A673 (cell line): ENCODE measurements around the gene LGI1. TPM values are rescaled to one million over a fixed set of nuclear protein-coding genes. Genes with fewer than 3 reads are reported as not detected.

Experiments used
- BruUV-seq: library from RNA; stranded (reverse); fragments of 400-500 nt; replicated peaks from 2 replicates; lab custom pipeline; 2021; lab: Mats Ljungman, UMichigan
- CTCF ChIA-PET: fragments of 300-600 bp; sonication (Branson Sonifier 250); formaldehyde crosslinking; loops from one replicate; lab custom pipeline; 2022; ENCODE audit warnings: antibody characterized with exemption; lab: Charles Lee
- POLR2A ChIA-PET: fragments of 300-600 bp; sonication (Branson Sonifier 250); formaldehyde crosslinking; loops from one replicate; lab custom pipeline; 2022; ENCODE audit warnings: antibody characterized with exemption; ENCODE audit not compliant: low non-redundant PET; lab: Charles Lee
- DNase-seq: peaks from one replicate; pipeline ENCODE4 v3.0.0-alpha.2; 2015; ENCODE audit warnings: low spot score
- H3K27ac ChIP-seq: fragments of 200-600 bp; sonication (generic); 2 replicates; pipeline ENCODE4 v1.5.1; 2016; ENCODE audit warnings: mixed run types, low read depth, mild to moderate bottlenecking, mixed read lengths, antibody characterized with exemption, low read length; ENCODE audit not compliant: poor library complexity, severe bottlenecking
- H3K27me3 ChIP-seq: fragments of 200-600 bp; sonication (generic); replicated peaks from 2 replicates; pipeline ENCODE4 v1.6.1; 2017; ENCODE audit warnings: mixed run types, low read depth, mild to moderate bottlenecking, mixed read lengths, antibody characterized with exemption, low read length; ENCODE audit not compliant: insufficient read depth, poor library complexity
- H3K36me3 ChIP-seq: fragments of 200-600 bp; sonication (generic); 2 replicates; pipeline ENCODE4 v1.6.1; 2016; ENCODE audit warnings: mixed run types, mild to moderate bottlenecking, mixed read lengths, antibody characterized with exemption, low read length; ENCODE audit not compliant: insufficient read depth, poor library complexity, severe bottlenecking
- H3K4me1 ChIP-seq: fragments of 200-600 bp; sonication (generic); 2 replicates; pipeline ENCODE4 v1.6.1; 2017; ENCODE audit warnings: mixed run types, mild to moderate bottlenecking, mixed read lengths, antibody characterized with exemption, low read length; ENCODE audit not compliant: insufficient read depth, poor library complexity, severe bottlenecking
- H3K4me3 ChIP-seq: fragments of 200-600 bp; sonication (generic); 2 replicates; pipeline ENCODE4 v1.5.1; 2016; ENCODE audit warnings: low read depth, mixed run types, mild to moderate bottlenecking, mixed read lengths, low read length; ENCODE audit not compliant: poor library complexity, severe bottlenecking
- H3K9me3 ChIP-seq: fragments of 200-600 bp; sonication (generic); 2 replicates; pipeline ENCODE4 v1.6.1; 2016; ENCODE audit warnings: mixed run types, low read depth, mild to moderate bottlenecking, mixed read lengths, antibody characterized with exemption, low read length; ENCODE audit not compliant: poor library complexity, severe bottlenecking
- EZH2 ChIP-seq: fragments of 200-600 bp; sonication (generic); IDR thresholded peaks from 2 replicates; pipeline ENCODE4 v1.6.1; 2017; ENCODE audit warnings: borderline replicate concordance, low read depth, mild to moderate bottlenecking, mixed read lengths, antibody characterized with exemption, low read length; ENCODE audit not compliant: poor library complexity, severe bottlenecking
- intact Hi-C: fragments of 100-400 bp; cut with micrococcal nuclease; formaldehyde crosslinking; loops from one replicate; pipeline ENCODE4 v1.10.0; 2022; ENCODE audit not compliant: unreplicated experiment
- total RNA-seq: library from RNA; stranded (reverse); gene quantifications from 2 replicates; pipeline ENCODE4 v1.2.3, GENCODE V29; 2021
- TF ChIP-seq, protein P1 (sequence below): fragments of 300-800, 200-600 bp; sonication (generic); conservative IDR thresholded peaks from 2 replicates; pipeline ENCODE4 v1.5.1; 2017; ENCODE audit warnings: low read depth, mild to moderate bottlenecking, antibody characterized with exemption, low read length, moderate library complexity, mixed read lengths

LGI1 gene
- total RNA-seq, 1 experiment from 2014 or later = not detected

DNA sequence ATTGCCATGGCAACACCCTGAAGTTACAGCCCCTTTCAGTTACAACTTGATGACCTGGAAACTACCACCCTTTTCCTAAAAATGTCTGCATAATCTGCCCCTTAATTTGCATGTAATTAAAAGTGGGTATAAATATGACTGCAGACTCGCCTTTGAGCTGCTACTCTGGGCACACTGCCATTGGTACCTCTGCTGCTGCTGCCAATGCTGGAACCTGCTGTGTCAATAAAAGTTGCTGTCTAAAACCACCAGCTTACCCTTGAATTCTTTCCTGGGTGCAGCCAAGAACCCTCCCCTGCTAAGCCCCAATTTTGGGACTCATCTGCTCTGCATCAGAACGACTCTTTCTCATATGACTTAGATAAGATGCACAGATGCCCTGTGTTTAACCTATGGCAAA lies 45.1 kb upstream of the LGI1 start:
- intact Hi-C loops = no loop called here
- BruUV-seq = no TSS peak

DNA sequence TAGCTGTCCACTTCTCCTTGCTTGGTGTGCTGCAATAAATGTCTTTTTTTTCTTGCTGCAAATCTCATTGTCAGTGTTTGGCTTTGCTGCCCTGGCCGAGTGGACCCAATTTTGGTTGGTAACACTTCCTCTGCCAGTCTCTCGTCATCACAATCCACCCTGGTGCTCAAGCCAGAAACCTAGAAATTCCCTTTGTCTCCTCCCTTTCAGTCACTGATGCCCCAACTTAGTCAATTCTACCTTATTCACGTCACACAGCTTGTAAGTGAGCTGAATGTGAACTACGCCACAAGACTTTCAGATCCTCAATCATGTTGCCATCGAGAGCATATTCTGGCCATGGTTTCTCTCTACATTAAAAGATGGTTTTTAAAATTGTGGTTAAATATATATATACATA lies 42.4 kb upstream of the LGI1 start:
- no peak for DNase-seq
- POLR2A ChIA-PET = no interaction called here
- intact Hi-C loops = no loop called here
- H3K9me3 ChIP-seq = no peaks in the 10 kb centered on the region
- H3K4me3 ChIP-seq = no peak overlapping the region
- TF ChIP-seq, protein P1, sequence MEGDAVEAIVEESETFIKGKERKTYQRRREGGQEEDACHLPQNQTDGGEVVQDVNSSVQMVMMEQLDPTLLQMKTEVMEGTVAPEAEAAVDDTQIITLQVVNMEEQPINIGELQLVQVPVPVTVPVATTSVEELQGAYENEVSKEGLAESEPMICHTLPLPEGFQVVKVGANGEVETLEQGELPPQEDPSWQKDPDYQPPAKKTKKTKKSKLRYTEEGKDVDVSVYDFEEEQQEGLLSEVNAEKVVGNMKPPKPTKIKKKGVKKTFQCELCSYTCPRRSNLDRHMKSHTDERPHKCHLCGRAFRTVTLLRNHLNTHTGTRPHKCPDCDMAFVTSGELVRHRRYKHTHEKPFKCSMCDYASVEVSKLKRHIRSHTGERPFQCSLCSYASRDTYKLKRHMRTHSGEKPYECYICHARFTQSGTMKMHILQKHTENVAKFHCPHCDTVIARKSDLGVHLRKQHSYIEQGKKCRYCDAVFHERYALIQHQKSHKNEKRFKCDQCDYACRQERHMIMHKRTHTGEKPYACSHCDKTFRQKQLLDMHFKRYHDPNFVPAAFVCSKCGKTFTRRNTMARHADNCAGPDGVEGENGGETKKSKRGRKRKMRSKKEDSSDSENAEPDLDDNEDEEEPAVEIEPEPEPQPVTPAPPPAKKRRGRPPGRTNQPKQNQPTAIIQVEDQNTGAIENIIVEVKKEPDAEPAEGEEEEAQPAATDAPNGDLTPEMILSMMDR = no peak
- TF ChIP-seq EZH2 = no peak
- H3K27me3 ChIP-seq = no peaks in the 10 kb centered on the region
- H3K36me3 ChIP-seq = no peaks in the 10 kb centered on the region
- CTCF ChIA-PET = no interaction called here
- H3K27ac ChIP-seq = no peak overlapping the region
- H3K4me1 ChIP-seq = no peaks in the 10 kb centered on the region
- BruUV-seq = no TSS peak

More for the DNA sequence above, 45.1 kb upstream of the LGI1 start:
- CTCF ChIA-PET = no interaction called here
- POLR2A ChIA-PET = no interaction called here
- TF ChIP-seq EZH2 = no peak
- TF ChIP-seq, protein P1 = no peak
- no peak overlapping the region for H3K4me3 ChIP-seq
- no peaks in the 10 kb centered on the region for H3K27me3 ChIP-seq
- H3K27ac ChIP-seq = no peak overlapping the region
- no peaks in the 10 kb centered on the region for H3K4me1 ChIP-seq
- H3K9me3 ChIP-seq = no peaks in the 10 kb centered on the region
- DNase-seq = no peak
- H3K36me3 ChIP-seq = no peaks in the 10 kb centered on the region

DNA sequence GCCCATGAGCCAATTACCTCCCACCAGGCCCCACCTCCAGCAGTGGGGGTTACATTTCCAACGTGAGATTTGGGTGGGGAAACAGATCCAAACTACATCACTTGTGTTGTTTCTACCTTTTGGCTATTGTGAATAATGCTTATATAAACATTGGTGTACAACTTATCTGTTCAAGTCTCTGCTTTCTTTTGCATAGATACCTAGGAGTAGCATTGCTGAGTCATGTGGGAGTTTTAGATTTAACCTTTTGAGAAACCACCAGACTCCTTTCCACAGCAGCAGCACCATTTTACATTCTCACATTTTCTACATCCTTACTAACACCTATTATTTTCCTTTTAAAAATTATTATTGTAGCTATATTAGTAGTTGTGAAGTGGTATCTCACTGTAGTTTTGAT lies 41.0 kb upstream of the LGI1 start:
- H3K27ac ChIP-seq = no peak overlapping the region
- H3K27me3 ChIP-seq = no peaks in the 10 kb centered on the region
- DNase-seq = no peak
- no peaks in the 10 kb centered on the region for H3K9me3 ChIP-seq
- intact Hi-C loops = no loop called here
- CTCF ChIA-PET = no interaction called here
- no TSS peak for BruUV-seq
- no peak overlapping the region for H3K4me3 ChIP-seq
- TF ChIP-seq, protein P1 = no peak
- no peak for TF ChIP-seq EZH2
- no peaks in the 10 kb centered on the region for H3K4me1 ChIP-seq
- POLR2A ChIA-PET = no interaction called here
- H3K36me3 ChIP-seq = no peaks in the 10 kb centered on the region
